GM12891 (cell line): ENCODE results near the gene SPRN.

Experiments used
- POLR2A ChIP-seq: IDR thresholded peaks from 2 replicates; pipeline ENCODE4 v1.6.1; 2011; ENCODE audit warnings: low read depth, low read length, control low read depth
- POLR2AphosphoS5 ChIP-seq: IDR thresholded peaks from 2 replicates; pipeline ENCODE4 v1.6.1; 2011; ENCODE audit warnings: low read depth, low read length, control low read depth
- POU2F2 ChIP-seq: IDR thresholded peaks from 2 replicates; pipeline ENCODE4 v1.6.1; 2011; ENCODE audit warnings: low read depth, mild to moderate bottlenecking, control low read depth, low read length, moderate library complexity

GRCh38 chr10:133466683-133467275, 42.4 kb upstream of the SPRN start:
- TF ChIP-seq POU2F2 (no peak), POLR2A (no peak), POLR2AphosphoS5 (no peak)
